Ascending aorta (tissue), 2 donors: Measurements from ENCODE around the gene MYO1A. TPM values are rescaled to one million over a fixed set of nuclear protein-coding genes. Genes with fewer than 3 reads are reported as not detected.
"Not testable (repeated sequence)": the region's sequence is repeated elsewhere in the genome, so short reads cannot be mapped to it uniquely, and the experiment has no call there.

ENCODE experiments used
- DNase-seq, 2 donors: peaks; one replicate each; pipeline ENCODE4 v3.0.0-alpha.2; 2019; ENCODE audit warnings: low spot score in 2 of 2
- H3K27ac ChIP-seq, 2 donors: fragments of 200-600 bp; sonication (generic); one replicate each; pipeline ENCODE4 v1.5.1; 2016 to 2017; ENCODE audit warnings: mild to moderate bottlenecking in 1 of 2
- H3K27me3 ChIP-seq: fragments of 200-600 bp; sonication (generic); one replicate; pipeline ENCODE4 v1.5.1; 2017
- H3K36me3 ChIP-seq, 2 donors: fragments of 200-600 bp; sonication (generic); one replicate each; pipeline ENCODE4 v1.5.1; 2016
- H3K4me1 ChIP-seq, 2 donors: fragments of 200-600 bp; sonication (generic); one replicate each; pipeline ENCODE4 v1.5.1; 2016 to 2017; ENCODE audit warnings: mild to moderate bottlenecking in 1 of 2
- H3K4me3 ChIP-seq, 2 donors: fragments of 200-600 bp; sonication (generic); one replicate each; pipeline ENCODE4 v1.5.1; 2016 to 2017; ENCODE audit warnings: mild to moderate bottlenecking in 1 of 2
- H3K9me3 ChIP-seq, 2 donors: fragments of 200-600 bp; sonication (generic); one replicate each; pipeline ENCODE4 v1.5.1; 2016
- intact Hi-C: fragments of 100-400 bp; cut with DNase I; formaldehyde crosslinking; loops from one replicate; pipeline ENCODE4 v1.15.1; 2023
- total RNA-seq: library from RNA; depleted of rRNA; stranded (reverse); fragments of >200 nt; gene quantifications from one replicate; pipeline ENCODE4 v1.1.0, GENCODE V29; 2016
- TF ChIP-seq, protein P1 (sequence below), 3 experiments: fragments of 200-600 bp in 2 of 3; fragments of 450-650 bp in 1 of 3; sonication (generic) in 2 of 3; IDR thresholded peaks; one replicate each; pipeline ENCODE4 v1.5.1; 2016 to 2019; ENCODE audit warnings: antibody characterized with exemption in 3 of 3, mild to moderate bottlenecking in 1 of 3, moderate library complexity in 1 of 3

The MYO1A gene
- total RNA-seq, 1 donor from 2014 or later, result not detected

DNA sequence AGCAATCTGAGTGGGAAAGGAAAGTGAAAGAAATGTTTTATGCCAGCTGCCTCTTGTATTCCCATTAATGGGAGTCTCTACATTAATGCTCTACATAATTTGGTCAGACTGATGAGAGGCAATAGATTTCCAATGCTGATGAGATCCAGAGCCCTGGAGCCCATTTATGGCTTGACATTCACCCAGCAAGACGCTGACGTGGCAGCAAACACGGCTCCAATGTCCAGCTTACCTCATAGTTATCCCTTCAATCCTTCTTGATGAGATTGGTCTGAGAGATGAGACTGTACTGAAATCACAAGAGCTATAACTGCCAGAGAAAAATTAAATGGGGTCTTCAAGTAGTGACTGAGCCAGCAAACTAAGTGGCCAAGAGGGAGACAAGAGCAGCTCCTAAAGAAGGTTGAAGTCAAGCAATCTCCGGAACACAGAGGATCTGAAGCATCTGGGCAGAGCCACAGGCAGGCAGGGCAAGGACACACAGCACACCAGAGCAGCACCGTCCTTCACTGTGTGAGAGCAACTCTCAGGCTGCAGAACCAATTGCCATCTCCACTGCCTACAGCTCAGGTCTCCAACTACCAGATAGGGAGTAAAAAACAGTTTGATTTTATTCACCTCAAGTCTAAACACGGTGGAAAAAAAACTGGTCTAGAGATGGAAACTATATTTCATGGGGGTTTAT is 7.3 kb upstream of the MYO1A start:
- H3K9me3 ChIP-seq, result no peaks in the 10 kb centered on the region
- peak overlapping the region in 1 of 2 donors; percentile 40 for H3K27ac ChIP-seq
- DNase-seq, result no peak
- peaks cover 2 to 24% of the 10 kb centered on the region in 2 donors for H3K36me3 ChIP-seq
- no peak overlapping the region for H3K4me3 ChIP-seq
- no peaks in the 10 kb centered on the region for H3K27me3 ChIP-seq
- intact Hi-C loops, result no loop called here
- H3K4me1 ChIP-seq, result no peaks in the 10 kb centered on the region
- TF ChIP-seq, protein P1, sequence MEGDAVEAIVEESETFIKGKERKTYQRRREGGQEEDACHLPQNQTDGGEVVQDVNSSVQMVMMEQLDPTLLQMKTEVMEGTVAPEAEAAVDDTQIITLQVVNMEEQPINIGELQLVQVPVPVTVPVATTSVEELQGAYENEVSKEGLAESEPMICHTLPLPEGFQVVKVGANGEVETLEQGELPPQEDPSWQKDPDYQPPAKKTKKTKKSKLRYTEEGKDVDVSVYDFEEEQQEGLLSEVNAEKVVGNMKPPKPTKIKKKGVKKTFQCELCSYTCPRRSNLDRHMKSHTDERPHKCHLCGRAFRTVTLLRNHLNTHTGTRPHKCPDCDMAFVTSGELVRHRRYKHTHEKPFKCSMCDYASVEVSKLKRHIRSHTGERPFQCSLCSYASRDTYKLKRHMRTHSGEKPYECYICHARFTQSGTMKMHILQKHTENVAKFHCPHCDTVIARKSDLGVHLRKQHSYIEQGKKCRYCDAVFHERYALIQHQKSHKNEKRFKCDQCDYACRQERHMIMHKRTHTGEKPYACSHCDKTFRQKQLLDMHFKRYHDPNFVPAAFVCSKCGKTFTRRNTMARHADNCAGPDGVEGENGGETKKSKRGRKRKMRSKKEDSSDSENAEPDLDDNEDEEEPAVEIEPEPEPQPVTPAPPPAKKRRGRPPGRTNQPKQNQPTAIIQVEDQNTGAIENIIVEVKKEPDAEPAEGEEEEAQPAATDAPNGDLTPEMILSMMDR (IDR thresholded peaks at IDR 0.05), result no peak

DNA sequence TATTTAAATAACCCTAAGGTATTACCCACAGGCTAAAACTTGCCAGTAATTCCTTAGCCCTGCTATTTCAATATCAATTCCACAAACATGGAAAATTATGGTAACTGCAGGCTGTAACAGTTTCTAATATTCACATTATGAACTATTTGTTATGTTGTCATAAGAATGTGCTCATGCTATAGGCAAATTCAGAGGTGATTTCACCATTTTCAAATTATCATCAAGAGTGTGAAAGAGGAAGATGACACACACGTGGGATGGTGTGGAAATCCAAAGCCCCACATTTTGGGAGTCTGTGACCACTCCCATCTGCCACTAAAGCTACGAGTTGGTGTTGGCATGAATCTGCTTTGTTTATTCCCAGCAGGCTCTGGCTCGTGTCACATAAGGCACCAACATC is 5.9 kb upstream of the MYO1A start:
- TF ChIP-seq, protein P1 (IDR thresholded peaks at IDR 0.05), result no peak
- H3K9me3 ChIP-seq, result no peaks in the 10 kb centered on the region
- H3K27ac ChIP-seq, result no peak overlapping the region
- H3K4me1 ChIP-seq, result no peaks in the 10 kb centered on the region
- intact Hi-C loops, result no loop called here
- no peaks in the 10 kb centered on the region for H3K27me3 ChIP-seq
- no peak for DNase-seq
- peaks cover 2 to 24% of the 10 kb centered on the region in 2 donors for H3K36me3 ChIP-seq
- H3K4me3 ChIP-seq, result no peak overlapping the region

DNA sequence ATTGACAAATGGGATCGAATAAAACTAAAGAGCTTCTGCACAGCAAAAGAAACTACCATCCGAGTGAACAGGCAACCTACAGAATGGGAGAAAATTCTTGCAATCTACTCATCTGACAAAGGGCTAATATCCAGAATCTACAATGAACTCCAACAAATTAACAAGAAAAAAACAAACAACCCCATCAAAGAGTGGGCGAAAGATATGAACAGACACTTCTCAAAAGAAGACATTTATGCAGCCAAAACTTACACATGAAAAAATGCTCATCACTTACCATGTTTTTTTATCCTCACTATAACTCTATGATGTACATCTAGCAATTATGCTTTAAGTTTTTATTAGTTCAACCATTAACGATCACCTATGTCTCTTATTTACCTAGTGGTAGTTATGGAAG is 4.0 kb upstream of the MYO1A start:
- H3K4me3 ChIP-seq, DNase-seq, H3K27ac ChIP-seq, intact Hi-C loops, H3K9me3 ChIP-seq, H3K36me3 ChIP-seq, H3K27me3 ChIP-seq, H3K4me1 ChIP-seq: not testable (repeated sequence)

DNA sequence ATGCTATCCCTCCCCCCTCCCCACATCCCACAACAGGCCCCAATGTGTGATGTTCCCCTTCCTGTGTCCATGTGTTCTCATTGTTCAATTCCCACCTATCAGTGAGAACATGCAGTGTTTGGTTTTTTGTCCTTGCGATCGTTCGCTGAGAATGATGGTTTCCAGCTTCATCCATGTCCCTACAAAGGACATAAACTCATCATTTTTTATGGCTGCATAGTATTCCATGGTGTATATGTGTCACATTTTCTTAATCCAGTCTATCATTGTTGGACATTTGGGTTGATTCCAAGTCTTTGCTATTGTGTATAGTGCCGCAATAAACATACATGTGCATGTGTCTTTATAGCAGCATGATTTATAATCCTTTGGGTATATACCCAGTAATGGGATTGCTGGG is 3.2 kb upstream of the MYO1A start:
- intact Hi-C loops, H3K27ac ChIP-seq, H3K4me3 ChIP-seq, H3K9me3 ChIP-seq, DNase-seq, H3K27me3 ChIP-seq, H3K4me1 ChIP-seq, H3K36me3 ChIP-seq: not testable (repeated sequence)

DNA sequence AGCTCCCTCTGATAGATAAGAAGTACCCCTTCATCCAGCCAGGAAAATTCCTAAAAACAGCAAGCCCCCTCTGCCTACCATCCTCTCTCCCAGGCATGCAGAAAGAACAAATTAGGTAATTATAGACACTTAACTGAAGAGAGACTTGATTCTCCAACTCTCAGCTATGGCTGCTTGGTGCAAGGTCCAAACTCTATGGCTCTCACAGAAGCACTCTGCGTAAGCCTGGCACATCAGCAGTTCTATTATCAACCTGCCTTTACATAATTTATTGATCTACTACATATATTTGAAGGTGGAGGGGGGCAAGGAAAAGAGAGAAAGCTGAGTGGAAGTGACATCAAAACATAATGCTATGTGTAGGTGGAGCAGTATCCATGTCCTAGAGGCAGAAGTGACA is 1.1 kb upstream of the MYO1A start:
- H3K27me3 ChIP-seq, result no peaks in the 10 kb centered on the region
- DNase-seq, result no peak
- H3K9me3 ChIP-seq, result no peaks in the 10 kb centered on the region
- H3K4me3 ChIP-seq, result no peak overlapping the region
- no peaks in the 10 kb centered on the region for H3K4me1 ChIP-seq
- TF ChIP-seq, protein P1 (IDR thresholded peaks at IDR 0.05), result no peak
- H3K27ac ChIP-seq, result no peak overlapping the region
- H3K36me3 ChIP-seq, result no peaks in the 10 kb centered on the region
- intact Hi-C loops, result no loop called here

DNA sequence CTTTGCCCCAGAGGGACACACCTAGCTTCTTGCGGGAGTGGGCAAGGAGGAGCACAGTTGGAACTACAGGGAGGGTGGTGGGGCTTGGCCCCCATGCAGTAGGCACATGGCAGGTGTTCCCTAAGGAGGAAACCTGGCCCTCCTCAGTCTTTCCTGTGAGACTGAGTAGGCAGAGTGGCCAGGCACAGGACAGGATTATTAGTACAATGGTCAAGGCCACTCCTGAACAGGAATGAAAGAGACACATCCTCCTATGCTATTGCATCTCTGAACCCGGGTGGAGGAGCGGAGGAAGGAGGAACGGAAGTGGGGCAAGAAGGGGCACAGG is 846 bp downstream of the MYO1A start:
- no peak for DNase-seq
- intact Hi-C loops, result no loop called here
- Histone ChIP-seq H3K27me3 (no peaks in the 10 kb centered on the region), H3K9me3 (no peaks in the 10 kb centered on the region), H3K27ac (no peak overlapping the region), H3K4me1 (no peaks in the 10 kb centered on the region), H3K4me3 (no peak overlapping the region), H3K36me3 (no peaks in the 10 kb centered on the region)
- TF ChIP-seq, protein P1 (IDR thresholded peaks at IDR 0.05), result no peak
